HG03175 (cell line): ENCODE data around the gene AIPL1.

Experiments
- ATAC-seq: cut with Tn5 transposase; IDR thresholded peaks from one replicate; pipeline ENCODE4 v1.9.1; 2021; ENCODE audit warnings: mild to moderate bottlenecking, moderate library complexity; ENCODE audit not compliant: unreplicated experiment

The AIPL1 gene

DNA sequence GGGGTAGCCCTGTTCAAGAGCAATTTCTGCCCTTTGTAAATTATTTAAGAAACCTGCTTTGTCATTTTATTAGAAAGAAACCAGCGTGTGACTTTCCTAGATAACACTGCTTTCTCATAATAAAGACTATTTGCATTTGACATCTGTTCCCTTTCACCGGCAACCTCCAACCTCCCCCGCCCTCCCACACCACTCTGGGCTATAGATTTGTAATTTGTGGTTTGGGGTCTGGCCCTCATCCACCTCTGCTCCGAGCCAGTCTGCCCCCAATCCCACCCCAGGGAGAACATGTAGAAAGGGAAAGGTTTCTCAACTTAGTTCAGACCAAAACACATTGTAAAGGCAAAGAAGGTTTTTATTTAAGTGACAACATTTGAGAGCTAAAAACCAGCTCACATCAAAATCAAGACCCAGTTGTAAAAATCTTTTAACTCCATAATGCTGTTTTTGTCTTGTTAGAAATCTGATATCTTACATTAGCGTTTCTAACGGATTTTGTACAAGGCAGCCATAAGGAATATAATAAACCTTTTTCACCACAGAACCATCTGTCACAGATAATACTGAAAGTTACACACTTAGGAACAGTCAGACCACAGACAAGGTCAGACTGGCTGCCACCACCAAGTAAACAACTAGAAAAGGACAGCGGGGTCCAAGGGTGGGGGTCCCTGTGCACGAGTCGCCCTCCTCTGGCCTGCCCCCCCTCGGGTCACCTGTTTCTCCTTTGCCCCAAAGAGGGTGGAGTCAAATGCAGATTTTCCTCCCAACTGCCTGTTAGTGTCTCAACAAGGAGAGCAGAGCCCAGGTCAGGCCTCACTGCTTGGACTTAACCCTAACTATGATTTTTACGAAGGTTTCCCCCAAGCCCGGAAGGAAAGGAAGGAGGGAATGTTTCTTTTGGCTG lies 16.3 kb upstream of the AIPL1 start:
- ATAC-seq: no peak

DNA sequence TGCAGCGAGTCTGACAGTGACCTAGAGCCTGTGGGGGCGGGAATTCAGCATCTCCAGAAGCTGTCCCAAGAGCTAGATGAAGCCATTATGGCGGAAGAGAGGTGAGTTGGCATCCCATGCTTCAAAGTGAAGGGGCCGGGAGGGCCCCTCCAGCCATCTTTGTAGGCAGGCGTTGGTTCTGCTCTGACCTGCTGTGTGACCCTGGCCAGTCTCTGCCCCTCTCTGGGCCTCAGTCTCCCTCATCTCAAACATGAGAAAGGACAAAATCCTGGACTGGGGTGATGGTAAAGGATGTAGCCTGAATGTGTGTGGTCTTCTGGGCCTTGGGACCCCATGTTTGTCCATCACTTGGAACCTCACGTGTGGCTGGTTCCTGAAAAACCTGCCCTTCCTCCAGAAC lies 14.4 kb upstream of the AIPL1 start:
- ATAC-seq: no peak

DNA sequence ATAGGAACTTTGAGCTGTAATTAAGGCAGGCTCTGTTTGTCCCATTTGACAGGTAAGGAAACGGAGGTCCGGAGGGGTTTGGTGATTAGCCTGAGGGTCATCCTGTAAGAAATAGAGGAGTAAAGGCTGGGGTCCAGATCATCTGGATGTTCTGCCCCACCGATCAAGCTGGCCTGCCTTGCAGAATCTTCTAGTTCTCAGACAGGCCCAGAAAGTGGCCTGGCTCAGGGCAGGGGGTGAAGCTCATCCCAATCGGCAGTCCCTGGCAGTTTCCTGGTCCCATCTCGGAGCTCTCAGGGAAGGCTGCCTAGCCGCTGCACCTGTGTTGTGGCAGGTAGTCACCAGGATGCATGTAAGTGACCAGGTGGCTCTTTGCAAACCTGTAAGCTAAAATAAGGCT lies 13.6 kb upstream of the AIPL1 start:
- ATAC-seq: no peak

DNA sequence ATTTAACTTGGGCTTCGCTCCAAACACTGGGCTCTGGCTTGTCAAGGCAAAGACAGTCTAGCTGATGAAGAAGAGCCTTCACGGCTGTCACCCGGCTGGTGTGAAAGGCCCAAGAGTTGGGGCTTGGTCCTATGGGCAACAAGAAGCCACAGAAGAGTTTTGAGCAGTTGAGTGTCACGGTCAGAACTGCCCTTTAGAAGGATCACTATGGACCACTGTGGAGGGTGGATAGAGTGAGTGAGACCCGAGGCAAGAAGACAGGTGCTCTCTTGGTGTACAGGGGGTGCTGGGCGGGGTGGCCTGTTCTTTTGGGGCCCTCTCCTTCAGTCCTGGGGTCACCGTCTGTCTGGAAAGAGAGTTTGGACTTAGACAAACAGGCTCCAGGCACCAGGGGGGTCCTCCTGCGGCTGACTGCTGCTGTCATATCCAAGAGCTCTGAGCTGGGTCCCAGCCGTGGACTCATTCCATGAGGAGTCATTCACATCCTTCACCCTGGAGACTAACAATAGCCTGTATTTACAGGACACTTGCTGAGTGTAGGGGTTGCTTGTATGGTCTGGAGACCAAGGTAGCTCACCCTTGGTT lies 11.7 kb upstream of the AIPL1 start:
- no peak for ATAC-seq

DNA sequence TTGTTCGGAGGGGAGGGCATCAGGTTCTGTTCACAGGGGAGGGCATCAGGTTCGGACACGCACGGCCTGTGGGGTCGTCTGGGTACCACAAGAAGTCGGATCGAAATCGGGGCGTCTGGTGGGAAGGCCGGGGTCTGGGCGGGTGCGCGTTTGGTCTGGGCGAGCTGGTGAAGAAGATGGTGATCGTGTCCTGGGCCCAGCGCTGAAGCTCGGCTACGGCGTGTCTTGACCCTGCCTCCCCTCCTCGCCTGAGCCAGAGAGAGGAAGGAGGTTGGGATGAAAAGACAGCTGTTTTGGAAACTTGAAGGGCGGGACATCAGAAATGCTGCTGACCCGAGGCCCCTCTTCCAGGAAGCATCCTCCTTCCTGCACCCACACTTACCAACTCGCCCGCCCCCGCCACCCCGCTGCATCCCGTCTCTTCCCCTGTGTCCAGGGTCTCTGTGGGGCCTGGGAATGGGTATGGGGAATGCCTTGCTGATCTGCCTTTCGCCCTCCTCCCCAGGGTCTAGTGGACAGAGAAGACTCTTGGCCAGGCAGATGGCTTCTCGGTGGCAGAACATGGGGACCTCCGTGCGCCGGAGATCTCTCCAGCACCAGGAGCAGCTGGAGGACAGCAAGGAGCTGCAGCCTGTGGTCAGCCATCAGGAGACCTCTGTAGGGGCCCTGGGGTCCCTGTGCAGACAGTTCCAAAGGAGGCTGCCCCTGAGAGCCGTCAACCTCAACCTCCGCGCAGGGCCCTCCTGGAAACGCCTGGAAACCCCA lies 9.8 kb upstream of the AIPL1 start:
- no peak for ATAC-seq

DNA sequence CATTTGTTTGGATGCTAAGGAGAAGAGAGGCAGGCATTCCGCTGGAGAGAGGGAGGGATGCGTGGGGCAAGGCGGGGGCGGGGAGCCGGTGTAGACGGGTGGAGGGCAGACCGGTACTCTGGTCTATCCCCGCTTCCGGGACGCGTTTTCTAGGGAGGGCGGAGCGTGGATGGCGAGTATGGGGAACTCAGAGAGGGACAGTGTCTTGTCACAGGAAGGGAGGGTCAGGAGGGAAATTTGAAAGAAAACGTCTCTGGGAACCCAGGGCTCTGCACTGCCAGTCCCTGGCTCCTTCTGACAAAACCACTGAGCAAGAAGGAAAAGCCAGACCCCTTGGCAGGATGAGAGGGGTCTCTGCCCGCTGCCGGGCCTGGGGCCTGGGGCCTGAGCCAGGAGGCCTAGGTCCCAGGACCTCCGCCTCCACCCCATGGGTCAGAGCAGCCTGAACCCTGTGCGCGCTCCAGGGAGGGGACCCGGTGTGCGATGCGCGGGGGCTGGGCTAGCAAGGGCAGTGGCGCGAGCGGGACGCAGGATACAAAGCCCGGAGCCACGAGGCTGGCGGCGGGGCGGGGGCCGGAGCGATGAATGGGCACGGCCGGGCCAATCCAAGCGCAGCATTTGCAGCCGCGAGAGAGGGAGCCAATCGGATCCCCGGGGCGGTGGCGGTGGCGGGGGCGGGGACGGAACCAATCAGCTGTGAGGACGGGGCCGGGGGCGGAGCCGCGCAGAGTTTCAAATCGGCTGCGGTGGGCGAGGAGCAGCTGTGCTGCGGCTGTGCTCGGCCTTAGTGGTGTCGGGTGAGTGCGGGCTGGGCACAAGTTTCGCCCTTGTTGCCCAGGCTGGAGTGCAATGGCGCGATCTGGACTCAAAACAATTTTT lies 9.0 kb upstream of the AIPL1 start, which contains the start of gene PIMREG:
Gene PIMREG, plus strand, starts transcription at position 764 of the 879 bp plus-strand sequence. CDS start 656 bp downstream, outside the sequence.
- ATAC-seq: peak; percentile 93

DNA sequence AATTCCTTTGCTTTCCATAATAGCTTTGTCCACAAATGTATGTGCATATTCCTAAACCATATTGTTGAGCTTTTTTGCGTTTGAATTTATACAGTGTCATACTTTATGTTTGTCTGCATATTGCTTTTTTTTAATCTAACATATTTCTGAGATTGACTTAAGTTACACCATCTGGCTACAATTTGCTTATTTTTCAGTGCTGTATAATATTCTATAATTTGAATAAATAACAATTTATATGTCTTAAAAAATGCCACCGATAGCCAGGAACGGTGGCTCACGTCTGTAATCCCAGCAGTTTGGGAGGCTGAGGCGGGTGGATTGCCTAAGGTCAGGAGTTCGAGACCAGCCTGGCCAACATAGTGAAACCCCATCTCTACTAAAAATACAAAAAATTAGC lies 7.9 kb upstream of the AIPL1 start:
- ATAC-seq: no peak

DNA sequence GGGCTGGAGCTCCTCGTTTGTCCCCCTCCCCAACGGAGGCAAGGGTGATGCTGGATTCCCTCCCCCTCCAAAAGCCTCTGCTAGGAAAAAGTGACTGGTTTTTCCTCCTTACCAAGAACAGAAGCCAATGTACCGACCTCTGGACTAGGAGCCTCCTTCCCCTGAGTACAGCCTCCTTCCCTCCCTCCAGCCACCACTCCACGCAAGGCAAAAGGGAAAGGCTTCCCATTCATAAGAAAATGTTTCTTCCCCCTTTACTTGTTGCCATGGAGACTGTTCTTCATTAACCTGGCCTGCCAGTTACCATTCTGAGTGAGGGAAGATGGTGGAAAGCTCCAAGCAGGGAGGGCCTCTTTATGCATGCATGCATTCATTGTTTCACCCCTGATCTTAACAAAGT lies 5.0 kb upstream of the AIPL1 start:
- ATAC-seq: no peak

DNA sequence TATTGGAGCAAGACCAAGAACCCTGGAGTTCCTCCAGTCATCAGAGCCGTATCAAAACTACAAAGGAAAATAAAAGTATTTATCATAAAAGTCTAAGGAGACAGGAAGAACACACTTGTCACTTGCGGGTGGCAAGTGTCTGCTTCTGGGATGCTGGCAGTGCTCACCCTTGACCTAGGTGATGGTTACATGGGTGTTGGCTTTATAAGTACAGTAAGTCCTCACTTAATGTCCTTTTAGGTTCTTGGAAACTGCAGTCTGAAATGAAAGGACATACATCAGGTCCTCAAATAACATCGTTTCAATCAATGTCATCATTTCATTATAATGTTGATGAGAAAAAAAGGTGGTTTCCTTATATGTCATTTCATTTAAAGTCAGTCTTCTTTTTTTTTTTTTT lies 3.0 kb upstream of the AIPL1 start:
- ATAC-seq: no peak

DNA sequence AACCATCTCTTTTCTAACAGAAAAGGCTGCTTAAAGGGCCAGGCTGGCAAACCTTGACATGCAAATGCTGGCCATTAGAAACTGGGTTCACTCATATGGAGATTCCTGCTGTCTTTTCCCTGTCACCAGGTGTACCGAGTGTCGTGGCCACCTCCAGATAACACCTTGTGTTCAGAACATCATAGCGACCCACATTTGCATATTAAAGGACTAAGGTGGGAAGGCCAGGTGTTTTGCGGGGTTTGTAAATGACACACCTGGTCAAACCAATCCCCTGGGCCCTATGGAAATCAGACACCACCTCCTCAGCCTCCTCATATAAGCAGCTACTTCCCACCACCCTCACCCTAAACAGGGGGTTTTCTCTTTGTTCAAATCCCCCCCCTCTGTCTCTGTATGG lies 2.5 kb upstream of the AIPL1 start:
- ATAC-seq: no peak

DNA sequence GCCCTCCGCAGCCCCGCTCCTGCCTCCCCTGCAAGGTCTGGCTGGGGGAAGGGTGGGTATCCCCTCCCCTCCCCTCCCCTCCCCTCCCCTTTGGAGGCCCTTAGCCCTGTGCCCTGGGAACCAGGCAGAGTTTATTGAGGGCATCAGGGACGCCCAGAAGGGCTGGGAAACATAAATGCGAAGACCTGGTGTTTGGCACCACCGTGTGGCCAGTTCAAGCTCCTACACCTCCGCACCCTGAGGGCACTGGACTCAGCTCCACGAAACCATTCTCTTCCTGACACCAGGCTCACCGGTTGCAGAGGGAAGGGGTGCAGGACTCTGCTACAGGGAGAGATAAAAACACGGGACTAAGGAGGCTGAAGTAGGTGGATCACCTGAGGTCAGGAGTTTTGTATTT lies 1.0 kb upstream of the AIPL1 start:
- peak; percentile 68 for ATAC-seq

DNA sequence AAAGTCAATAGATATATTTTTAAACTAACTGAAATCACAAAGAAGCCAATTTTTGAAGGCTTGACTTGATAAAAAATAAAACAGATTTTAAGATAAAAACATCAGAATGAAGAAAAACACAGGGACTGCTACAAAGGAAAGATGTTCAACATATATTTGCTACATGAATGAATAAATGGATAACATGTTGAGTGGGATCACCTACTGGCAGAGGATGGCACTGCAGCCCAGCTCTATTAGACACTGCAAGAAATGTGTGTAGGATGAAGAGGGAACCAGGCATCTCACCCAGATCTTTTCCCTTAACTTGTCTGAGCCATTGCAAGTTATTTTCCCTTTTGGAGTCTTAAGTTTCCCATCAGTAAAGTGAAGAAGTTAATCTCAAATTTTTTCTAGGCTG lies 4.2 kb downstream of the AIPL1 start:
- ATAC-seq: no peak

DNA sequence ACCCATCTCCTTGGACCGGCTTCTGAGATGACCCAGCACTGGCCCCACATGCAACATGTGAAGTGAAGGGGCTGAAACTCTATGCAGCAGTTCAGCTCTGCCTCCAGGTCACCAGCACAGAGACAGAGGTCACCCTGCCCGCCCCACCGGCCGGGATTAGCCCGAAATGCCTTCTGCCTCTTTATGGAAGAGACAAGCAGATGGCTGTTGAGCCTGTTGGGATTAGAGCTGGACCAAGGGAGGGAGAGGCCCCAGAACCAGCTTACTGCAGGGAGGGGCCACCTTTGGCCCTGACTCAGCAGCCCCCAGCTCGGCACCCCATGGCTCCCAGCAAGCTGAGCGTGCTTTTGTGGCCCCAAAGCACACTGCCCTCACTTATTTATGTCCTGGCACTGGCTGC lies 5.7 kb downstream of the AIPL1 start:
- ATAC-seq: no peak

DNA sequence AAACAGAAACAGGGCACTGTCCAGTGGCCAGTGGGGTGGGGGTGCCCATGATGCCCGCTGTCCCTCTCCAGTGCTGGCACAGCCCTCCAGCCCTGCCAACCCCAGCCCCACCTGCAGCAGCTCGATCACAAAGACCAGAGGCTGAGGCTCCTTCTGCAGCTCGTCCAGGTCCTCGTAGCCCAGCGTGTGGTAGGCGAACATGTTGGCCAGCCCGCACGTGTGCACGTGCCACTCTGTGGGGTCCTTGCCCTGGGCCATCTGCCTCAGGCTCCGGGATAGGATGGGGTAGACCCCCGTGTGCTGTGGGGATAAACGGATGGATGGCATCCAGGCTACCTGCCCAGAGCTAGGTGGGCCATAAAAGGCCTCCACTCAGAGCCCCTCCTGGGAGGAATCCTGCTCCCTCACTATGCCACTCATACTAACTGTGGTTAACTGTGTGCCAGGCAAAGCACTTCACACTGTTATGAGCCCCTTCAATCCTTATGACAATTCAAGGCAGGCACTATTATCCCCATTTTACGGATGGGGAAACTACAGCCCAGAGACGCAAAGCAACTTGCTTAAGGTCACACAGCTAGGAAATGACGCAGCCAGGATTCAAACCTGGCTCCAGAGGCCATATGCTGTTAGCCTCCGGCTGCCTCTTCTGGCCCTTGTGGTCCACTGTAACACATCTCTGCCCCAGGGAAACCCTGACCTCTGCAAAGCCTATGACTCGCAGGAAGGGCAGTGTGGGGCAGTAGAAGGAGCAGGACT lies 6.5 kb downstream of the AIPL1 start:
- no peak for ATAC-seq

DNA sequence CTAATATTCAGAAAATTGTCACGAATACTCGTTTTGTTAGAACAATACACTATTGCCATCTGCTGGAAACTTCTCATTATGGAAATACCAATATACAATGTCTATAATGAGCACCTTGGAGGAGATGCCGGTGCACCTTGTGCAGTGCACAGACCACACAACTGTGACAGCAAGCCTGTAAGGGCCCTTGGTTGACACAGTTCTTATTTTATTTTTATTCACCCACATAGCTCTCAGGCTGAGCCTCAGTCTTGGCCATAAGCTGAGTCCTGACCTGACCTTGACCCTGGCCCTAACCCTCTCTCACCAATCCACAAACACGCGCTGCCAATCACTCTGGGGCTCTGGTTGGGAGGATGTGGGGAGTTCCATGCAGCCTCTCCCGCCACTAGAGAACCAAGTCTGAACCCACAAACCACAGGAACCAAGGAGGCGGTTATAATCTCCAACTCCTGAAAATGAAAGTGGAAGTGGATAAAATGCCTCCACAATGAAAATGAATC lies 7.6 kb downstream of the AIPL1 start:
- no peak for ATAC-seq

DNA sequence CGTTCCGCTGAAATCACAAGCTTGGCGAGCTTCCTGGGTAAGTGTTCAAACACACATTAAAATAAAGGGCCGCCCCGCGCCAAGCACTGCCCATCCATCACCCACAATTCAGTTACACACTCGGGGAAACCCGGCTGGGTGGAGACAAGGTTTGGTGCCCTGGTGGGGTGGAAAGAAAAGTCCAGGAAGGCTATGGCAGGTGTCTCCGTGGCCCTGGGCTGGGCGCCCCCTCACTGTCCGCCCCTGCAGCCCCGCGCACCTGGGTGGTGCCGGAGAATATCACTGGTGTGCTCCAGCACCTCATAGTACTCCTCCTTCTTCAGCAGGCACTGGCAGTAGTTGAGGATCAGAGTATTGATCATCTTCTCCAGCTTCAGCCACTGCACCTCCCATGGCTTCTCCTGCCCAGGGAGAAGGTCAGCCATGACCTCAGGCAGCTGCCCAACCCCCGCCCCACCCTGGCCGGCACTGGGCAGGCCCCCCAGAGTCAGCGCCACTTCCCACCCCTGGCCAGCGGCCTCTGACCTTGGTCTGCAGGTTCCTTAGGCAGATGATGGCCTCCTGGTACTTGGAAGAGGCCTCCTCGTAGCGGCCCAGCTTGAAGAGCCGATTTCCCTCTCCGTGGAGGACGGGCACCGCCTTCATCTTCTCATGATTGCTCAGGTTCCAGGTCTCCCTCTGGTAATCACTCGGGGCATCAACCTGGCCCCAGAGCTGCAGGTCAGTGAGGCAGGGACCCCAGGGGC lies 8.4 kb downstream of the AIPL1 start:
- ATAC-seq: no peak

DNA sequence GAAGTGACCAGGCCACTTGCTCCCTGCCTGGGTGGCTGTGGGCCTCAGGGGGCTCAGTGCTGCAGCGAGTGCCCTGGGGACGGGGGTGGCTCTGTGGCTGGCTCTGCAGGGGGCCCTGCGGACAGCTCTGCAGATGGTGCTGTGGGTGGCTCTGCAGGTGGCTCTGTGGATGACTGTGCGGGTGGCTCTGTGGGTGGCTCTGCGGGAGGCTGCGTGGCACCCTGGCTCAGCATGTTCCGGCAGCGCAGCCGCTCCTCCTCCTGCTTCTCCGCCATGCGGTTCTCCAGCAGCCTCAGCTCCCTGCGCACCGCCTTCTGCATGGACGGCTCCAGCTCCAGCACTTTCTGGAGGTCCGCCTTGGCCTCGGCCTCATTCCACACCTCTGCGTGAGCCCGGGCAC lies 9.5 kb downstream of the AIPL1 start:
- ATAC-seq: no peak

DNA sequence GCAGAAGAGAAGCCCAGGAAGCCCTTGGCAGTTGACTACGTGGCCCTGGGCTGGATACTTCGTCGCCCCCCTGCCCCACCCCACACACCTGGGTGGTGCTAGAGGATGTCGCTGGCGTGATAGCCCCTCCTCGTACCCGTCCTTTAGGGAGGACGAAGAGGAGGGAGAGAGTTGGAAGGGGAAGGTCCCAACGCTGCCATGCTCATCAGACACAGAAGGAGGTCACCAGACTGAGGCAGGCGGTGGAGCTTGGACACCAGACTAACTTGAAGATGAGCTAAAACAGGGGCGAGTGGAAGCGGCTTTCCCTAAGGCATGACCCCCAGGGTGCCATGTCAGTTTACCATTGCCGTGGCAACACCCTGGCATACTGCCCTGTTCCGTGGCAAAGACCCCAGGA lies 11.0 kb downstream of the AIPL1 start:
- ATAC-seq: no peak

DNA sequence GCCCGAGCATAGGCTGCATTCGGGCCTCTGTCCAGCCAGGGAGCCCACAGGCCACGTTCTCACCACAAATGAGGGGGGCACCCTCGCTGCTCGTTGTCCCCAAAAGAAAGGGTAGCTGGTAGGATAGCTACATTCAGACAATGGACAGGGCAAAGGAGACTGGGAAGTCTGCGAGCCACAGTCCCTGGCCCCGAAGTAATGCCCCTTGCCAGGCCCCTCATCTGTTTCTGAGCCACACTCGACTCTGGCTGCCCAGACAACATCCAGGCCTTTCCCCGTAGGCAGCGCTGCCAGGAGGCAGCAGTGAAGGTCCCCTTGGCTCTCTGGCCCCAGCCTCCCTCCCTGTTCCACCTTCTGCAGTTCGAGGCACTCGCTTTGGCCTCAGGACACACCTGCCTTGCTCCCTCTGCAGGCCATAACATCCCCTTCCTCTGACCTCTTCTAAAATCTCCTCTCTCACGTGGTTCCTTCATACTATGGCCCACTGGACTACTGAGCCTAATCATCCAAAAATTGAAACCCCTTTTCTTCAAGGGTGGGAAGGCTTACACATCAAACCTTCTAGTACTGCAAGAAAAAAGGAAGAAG lies 12.2 kb downstream of the AIPL1 start:
- ATAC-seq: no peak
